K562 (cell line): ENCODE results near the gene NAGPA. TPM values are rescaled to one million over a fixed set of nuclear protein-coding genes. Genes with fewer than 3 reads are reported as not detected.

Experiments
- BHLHE40 ChIP-seq: IDR thresholded peaks from 2 replicates; pipeline ENCODE4 v1.6.1; 2011; ENCODE audit warnings: low read length, improper control_type of control experiment
- CBX3 ChIP-seq, 2 experiments: IDR thresholded peaks; 1 replicate in 1 of 2; 2 replicates in 1 of 2; pipeline ENCODE4 v1.6.1; 2012; ENCODE audit warnings: inconsistent platforms in 2 of 2, low read length in 2 of 2, borderline replicate concordance in 1 of 2, control low read depth in 1 of 2
- FOXJ2 ChIP-seq: fragments of 200-800 bp; sonication (Bioruptor generic); IDR thresholded peaks from 2 replicates; pipeline ENCODE4 v1.6.1; 2016; ENCODE audit warnings: missing genetic modification characterization, missing compliant biosample characterization
- HCFC1 ChIP-seq: IDR thresholded peaks from 2 replicates; pipeline ENCODE4 v1.6.1; 2012; ENCODE audit warnings: low read depth, low read length, improper control_type of control experiment
- MGA ChIP-seq: fragments of 450-650 bp; IDR thresholded peaks from 2 replicates; pipeline ENCODE4 v1.6.1; 2016; ENCODE audit warnings: mild to moderate bottlenecking, moderate library complexity
- MITF ChIP-seq: IDR thresholded peaks from 2 replicates; pipeline ENCODE4 v1.6.1; 2014; ENCODE audit warnings: antibody characterized with exemption
- POLR2G ChIP-seq: fragments of 200-400 bp; formaldehyde crosslinking; IDR thresholded peaks from 2 replicates; pipeline ENCODE4 v1.6.1; 2017; ENCODE audit warnings: low read depth, mild to moderate bottlenecking, antibody characterized with exemption, low read length, moderate library complexity
- SOX6 ChIP-seq: fragments of 450-650 bp; IDR thresholded peaks from 2 replicates; pipeline ENCODE4 v1.6.1; 2014; ENCODE audit warnings: mild to moderate bottlenecking
- ZNF212 ChIP-seq: fragments of 450-650 bp; formaldehyde crosslinking; IDR thresholded peaks from 2 replicates; pipeline ENCODE4 v1.4.0; 2020; ENCODE audit warnings: mild to moderate bottlenecking
- polyA plus RNA-seq, 8 experiments: library from polyadenylated mRNA; depleted of rRNA in 4 of 8; stranded (reverse) in 5 of 8; unstranded in 3 of 8; fragments of >200 nt; fragmentation: Nextera tagmentation in 2 of 8; fragmentation: Illumina TruSeq in 1 of 8; extraction: Ambion mirVana in 2 of 8; extraction: Trizol in 1 of 8; gene quantifications; 2 replicates each; pipeline versions ENCODE4 v1.2.1 to v1.2.3, GENCODE V29; 2011 to 2014; ENCODE audit warnings: inconsistent platforms in 1 of 8, missing spikeins in 1 of 8
- total RNA-seq, 7 experiments: library from RNA; depleted of rRNA in 6 of 7; stranded (reverse); fragments of >200 nt in 6 of 7; fragmentation: Illumina TruSeq in 2 of 7; extraction: Trizol in 2 of 7; gene quantifications; 2 replicates each; pipeline versions ENCODE4 v1.2.1 to v1.2.3, GENCODE V29; 2011 to 2021; ENCODE audit warnings: low replicate concordance in 1 of 7

The NAGPA gene
- total and polyA plus RNA-seq, 9 of the 15 experiments (the other 6 are each of a cell fraction or from before 2014, with no cell fraction given), result 0.15 to 12.7 (median 4.6) TPM

GRCh38 chr16:5071681-5072333 is 38.1 kb upstream of the NAGPA start, which contains the start of gene ALG1 (continued):
- TF ChIP-seq MITF, result peak; percentile 90; the same call in 1 of the 2 replicates
- TF ChIP-seq BHLHE40, result peak; percentile 97
- peak; percentile 9; the same call in 1 of the 2 replicates for TF ChIP-seq SOX6
- no peak for TF ChIP-seq ZNF212 (CRISPR knock-in tag)
- TF ChIP-seq HCFC1, result peak; percentile 66
- TF ChIP-seq CBX3 (IDR thresholded peaks at IDR 0.05; ENCODE audit: borderline replicate concordance in 1 of 2, low read length in 2 of 2), result peak in 1 of 2 experiments; percentile 67; a peak in 2 of 3 replicates
- TF ChIP-seq MGA, result peak; percentile 60
- no peak for TF ChIP-seq FOXJ2 (tag)
- TF ChIP-seq POLR2G, result peak; percentile 98
